ENCODE results near the gene DSCAML1.
"Not testable (repeated sequence)": the region's sequence is repeated elsewhere in the genome, so short reads cannot be mapped to it uniquely, and the experiment has no call there.

Gene DSCAML1

GRCh38 chr11:117465236-117465997, 331.6 kb downstream of the DSCAML1 start:
- in situ Hi-C loops (cut with MboI; ENCODE audit: low sequenced_read_pairs) = no loop called here

- in situ Hi-C loops (cut with MboI; ENCODE audit: low sequenced_read_pairs) = no loop called here
These were observed 332.2 kb downstream of the DSCAML1 start for GRCh38 chr11:117464778-117465177.

- in situ Hi-C loops (cut with MboI; ENCODE audit: low sequenced_read_pairs) = no loop called here
These were observed 334.2 kb downstream of the DSCAML1 start for GRCh38 chr11:117462864-117463247.

GRCh38 chr11:117462183-117462863, 334.7 kb downstream of the DSCAML1 start:
- in situ Hi-C loops (cut with MboI; ENCODE audit: low sequenced_read_pairs) = no loop called here

GRCh38 chr11:117461396-117462182, 335.4 kb downstream of the DSCAML1 start:
- in situ Hi-C loops (cut with MboI; ENCODE audit: low sequenced_read_pairs) = no loop called here

- in situ Hi-C loops (cut with MboI; ENCODE audit: low sequenced_read_pairs) = no loop called here
These were observed 337.1 kb downstream of the DSCAML1 start for GRCh38 chr11:117459979-117460300.

DNA sequence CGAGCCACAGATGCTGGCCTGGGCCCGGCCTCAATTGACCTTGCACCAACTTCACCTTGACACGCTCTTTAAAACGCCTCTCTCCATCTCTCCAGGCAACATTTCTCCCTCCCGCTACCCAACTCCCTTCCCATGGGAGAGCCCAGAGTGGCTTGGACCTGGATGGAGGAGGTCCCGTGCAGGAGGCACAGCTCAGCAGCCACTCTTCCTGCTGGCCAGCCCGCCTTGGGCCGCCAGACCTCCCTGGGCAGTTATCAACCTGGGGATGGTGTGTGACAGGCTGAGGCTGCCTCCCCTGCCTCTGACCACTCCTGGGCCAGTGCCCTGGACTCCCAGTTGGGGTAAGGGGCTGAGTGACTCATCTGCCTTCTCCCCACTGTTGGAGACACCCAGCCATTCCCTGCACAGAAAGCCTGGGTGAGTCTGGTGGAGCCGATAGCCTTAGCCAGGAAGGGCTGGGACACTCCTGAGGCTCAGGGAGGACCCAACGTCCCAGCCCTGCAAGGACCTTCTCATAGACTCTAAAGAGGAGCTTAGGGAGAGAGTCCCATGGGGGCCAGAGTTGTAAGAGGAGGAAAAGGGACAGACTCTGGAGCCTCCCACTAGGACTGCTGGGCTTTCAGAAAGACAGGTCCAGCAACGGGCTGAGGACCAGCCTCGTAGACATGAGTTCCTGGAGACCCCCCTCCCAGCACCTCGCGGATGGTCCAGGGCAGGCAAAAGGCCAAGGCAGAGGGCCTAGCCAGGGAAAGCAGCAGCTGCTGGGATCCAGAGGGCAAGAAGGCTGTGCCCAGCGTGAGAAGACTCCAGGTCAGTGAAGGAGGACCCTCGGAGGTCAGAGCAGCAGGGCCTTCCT, 337.7 kb downstream of the DSCAML1 start:
- in situ Hi-C loops (cut with MboI; ENCODE audit: low sequenced_read_pairs) = no loop called here

GRCh38 chr11:117458275-117459122, 338.5 kb downstream of the DSCAML1 start:
- in situ Hi-C loops (cut with MboI; ENCODE audit: low sequenced_read_pairs) = no loop called here

- in situ Hi-C loops (cut with MboI; ENCODE audit: low sequenced_read_pairs) = no loop called here
These were observed 339.2 kb downstream of the DSCAML1 start for GRCh38 chr11:117457835-117458234.

- in situ Hi-C loops (cut with MboI; ENCODE audit: low sequenced_read_pairs) = no loop called here
These were observed 339.8 kb downstream of the DSCAML1 start for GRCh38 chr11:117457031-117457785.

- in situ Hi-C loops (cut with MboI; ENCODE audit: low sequenced_read_pairs) = not testable (repeated sequence)
These were observed 340.3 kb downstream of the DSCAML1 start for GRCh38 chr11:117456721-117457029.

GRCh38 chr11:117456027-117456720, 340.8 kb downstream of the DSCAML1 start:
- in situ Hi-C loops (cut with MboI; ENCODE audit: low sequenced_read_pairs) = no loop called here

DNA sequence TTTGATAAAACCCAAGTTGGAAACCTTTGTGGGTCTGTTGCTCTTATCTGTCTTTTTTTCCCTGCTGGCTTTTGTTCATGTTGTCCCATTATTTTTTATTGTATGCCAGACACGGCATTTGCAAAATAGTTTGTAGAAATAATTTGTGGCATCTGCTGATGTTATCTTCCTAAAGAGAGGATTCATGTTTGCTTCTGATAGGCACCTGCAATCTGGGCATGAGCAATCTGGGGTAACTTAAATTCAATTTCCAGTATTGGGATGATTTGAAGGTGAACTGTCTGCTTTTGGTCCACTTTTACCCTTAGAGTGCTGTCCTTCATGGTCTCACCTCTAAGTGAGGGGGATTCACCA, 342.5 kb downstream of the DSCAML1 start:
- in situ Hi-C loops (cut with MboI; ENCODE audit: low sequenced_read_pairs) = no loop called here

DNA sequence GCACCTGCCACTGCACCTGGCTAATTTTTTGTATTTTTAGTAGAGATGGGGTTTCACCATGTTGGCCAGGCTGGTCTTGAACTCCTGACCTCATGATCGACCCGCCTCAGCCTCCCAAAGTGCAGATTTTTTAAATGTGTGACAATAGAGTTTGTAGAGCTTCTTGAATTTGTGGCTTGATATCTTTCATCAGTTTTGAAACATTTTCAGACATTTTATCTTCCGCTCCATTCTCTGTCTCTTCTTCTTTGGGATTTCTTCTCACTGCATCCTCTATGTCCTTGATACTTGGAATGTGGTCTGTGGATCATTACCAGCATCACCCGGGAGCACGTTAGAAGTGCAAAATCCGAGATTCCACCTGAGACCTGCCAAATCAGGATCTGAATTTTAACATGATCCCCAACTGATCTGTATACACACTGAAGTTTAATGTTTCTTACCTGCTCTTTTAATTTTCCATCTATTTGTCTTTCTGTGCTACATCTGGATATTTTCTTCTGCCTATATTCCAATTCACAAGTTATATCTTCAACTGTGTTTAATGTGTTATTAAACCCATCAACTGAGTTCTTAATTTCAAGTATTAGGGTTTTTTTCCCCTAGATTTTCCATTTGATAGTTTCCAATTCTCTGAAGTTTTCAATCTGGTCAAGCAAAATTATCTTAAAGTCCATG, 343.0 kb downstream of the DSCAML1 start:
- in situ Hi-C loops (cut with MboI; ENCODE audit: low sequenced_read_pairs) = no loop called here

DNA sequence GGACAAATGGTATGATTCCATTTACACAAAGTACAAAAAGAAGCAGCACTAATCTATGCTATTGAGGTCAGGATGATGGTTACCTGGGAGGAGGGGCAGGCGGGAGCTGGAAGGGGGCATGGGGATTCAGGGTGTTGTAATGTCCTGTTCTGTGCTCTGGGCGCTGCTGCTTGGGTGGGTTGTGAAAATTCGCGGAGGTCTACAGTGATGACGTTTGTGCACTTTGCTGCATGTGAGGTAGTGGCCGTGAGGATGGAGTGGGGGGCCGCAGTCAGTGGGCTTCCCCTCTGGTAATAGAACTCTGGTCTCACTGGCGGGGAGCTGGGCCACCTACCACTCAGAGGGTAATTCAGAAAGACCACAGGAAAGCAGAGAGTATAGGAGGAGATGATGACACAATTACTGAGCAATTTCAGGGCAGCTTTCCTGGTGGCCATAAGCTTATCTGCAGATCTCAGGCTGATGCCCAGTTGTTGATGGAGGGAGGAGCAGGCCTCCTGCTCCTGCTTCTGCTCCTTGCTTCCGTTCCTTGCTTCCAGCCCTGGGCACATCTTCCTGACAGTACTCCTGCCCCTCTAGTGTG, 347.8 kb downstream of the DSCAML1 start:
- in situ Hi-C loops (cut with MboI; ENCODE audit: low sequenced_read_pairs) = loop anchor here (25.0 kb wide), 1 partner anchor 613 kb away; no protein-coding TSS in a partner anchor

DNA sequence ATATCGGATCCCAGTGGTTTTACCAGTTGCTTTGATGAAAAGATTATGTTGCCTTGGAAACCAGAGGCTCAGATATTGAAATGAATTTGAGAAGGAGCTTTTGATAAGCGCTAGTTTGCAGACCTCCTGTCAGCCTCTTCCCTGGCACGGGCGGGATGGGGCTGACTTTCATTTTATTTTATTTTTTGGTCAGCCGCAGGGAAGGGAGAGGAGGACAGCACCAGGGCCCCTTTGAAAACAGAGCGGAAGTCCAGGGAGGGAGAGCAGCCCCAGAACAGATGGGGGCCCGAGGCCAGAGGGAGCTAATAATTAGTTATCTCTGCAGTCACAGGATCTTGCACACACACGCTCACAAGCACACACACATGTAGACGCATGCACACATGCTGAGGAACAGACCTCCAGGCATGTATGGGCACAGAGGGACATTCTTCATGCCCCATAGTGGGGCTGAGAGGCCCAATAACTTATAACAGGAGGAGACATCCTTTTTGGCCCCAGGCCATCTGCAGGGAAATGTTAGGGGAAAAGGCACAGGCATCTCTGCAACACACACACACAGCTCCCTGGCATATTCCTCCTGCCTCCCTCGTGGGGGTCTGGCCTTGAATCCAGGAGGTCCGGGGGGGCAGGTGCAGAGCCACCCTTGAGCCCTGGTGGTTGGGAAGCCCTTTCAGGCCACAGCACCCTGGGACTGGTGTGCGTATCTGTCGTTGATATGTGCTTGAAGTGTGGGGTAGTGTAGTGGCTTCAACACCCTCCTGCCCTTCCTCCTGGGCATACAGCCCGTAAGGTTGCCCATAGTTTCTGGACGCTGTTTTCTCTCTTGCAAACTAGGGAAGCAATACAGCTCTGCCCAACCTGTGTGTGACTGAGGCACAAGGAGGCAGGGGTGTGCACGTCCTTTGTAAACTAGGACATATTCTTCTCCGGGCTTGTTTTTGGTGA, 352.0 kb downstream of the DSCAML1 start:
- in situ Hi-C loops (cut with MboI; ENCODE audit: low sequenced_read_pairs) = loop anchor here (25.0 kb wide), 1 partner anchor 617 kb away; no protein-coding TSS in a partner anchor

DNA sequence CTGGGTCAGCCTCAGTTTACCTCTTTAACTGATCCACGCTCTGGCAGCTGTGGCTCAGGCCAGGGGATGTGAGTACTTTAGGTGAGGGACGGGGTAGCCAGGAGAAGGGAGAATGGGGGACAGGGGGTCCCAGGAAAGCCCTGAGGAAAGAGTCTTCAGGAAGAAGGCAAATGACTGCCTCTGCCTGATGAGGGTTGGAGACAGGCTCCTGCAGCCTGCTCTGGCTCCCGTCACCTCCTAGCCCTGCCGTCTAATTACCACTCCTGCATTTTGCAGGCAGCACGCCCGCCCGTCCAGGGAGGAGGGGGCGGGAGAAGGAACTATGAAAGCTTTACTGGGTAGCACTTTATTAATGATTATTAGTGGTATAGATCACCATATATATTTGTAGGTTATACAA, 352.8 kb downstream of the DSCAML1 start:
- in situ Hi-C loops (cut with MboI; ENCODE audit: low sequenced_read_pairs) = loop anchor here (25.0 kb wide), 1 partner anchor 618 kb away; no protein-coding TSS in a partner anchor
